MM.1S (cell line): ENCODE measurements around the gene TTBK1.

Experiments used
- EZH2 ChIP-seq: fragments of 300-600 bp; sonication (generic); optimal IDR thresholded peaks from 2 replicates; pipeline ENCODE3; 2017; ENCODE audit warnings: low read depth, mild to moderate bottlenecking, antibody characterized with exemption, low read length, mixed read lengths
- EZH2phosphoT487 ChIP-seq: fragments of 300-600 bp; sonication (generic); IDR thresholded peaks from 2 replicates; pipeline ENCODE4 v1.6.1; 2018; ENCODE audit warnings: antibody characterized with exemption, low read length
- TF ChIP-seq, protein P1 (sequence below): fragments of 300-600 bp; sonication (generic); IDR thresholded peaks from 2 replicates; pipeline ENCODE4 v1.5.1; 2016; ENCODE audit warnings: antibody characterized with exemption, low read length, mixed read lengths

DNA sequence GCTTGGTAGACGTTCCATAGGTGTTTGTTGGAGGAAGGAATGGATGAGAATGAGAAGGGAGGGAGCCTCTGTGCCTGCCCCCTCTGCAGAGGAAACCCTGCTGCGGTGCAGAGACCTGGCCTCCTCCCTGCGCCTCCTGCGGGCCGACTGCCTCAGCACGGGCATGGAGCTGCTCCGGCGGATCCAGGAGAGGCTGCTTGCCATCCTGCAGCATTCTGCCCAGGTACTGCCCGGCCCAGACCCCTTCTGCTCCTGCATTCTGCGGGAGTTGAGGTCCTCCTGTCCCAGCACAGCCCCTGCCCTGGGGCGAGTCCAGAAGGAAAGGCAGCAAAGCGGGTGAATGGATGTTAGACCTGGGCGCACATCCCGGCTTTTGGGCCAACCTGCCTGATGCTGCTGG is 20.1 kb upstream of the TTBK1 start:
- TF ChIP-seq, protein P1, sequence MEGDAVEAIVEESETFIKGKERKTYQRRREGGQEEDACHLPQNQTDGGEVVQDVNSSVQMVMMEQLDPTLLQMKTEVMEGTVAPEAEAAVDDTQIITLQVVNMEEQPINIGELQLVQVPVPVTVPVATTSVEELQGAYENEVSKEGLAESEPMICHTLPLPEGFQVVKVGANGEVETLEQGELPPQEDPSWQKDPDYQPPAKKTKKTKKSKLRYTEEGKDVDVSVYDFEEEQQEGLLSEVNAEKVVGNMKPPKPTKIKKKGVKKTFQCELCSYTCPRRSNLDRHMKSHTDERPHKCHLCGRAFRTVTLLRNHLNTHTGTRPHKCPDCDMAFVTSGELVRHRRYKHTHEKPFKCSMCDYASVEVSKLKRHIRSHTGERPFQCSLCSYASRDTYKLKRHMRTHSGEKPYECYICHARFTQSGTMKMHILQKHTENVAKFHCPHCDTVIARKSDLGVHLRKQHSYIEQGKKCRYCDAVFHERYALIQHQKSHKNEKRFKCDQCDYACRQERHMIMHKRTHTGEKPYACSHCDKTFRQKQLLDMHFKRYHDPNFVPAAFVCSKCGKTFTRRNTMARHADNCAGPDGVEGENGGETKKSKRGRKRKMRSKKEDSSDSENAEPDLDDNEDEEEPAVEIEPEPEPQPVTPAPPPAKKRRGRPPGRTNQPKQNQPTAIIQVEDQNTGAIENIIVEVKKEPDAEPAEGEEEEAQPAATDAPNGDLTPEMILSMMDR: no peak
- TF ChIP-seq EZH2: no peak
- TF ChIP-seq EZH2phosphoT487: no peak
